OCI-LY7 (cell line): ENCODE data around the gene JPH2.

Experiments
- CTCF ChIP-seq: fragments of 200-600 bp; sonication (generic); conservative IDR thresholded peaks from 2 replicates; pipeline ENCODE4 v1.5.1; 2014; ENCODE audit warnings: mild to moderate bottlenecking, antibody characterized with exemption, low read length, moderate library complexity, mixed read lengths
- EZH2phosphoT487 ChIP-seq: fragments of 200-600 bp; sonication (generic); IDR thresholded peaks from 2 replicates; pipeline ENCODE4 v1.6.1; 2018; ENCODE audit warnings: low read depth, borderline replicate concordance, mild to moderate bottlenecking, mixed run types, antibody characterized with exemption, low read length, moderate library complexity, mixed read lengths

GRCh38 chr20:44171775-44172571 is 15.0 kb downstream of the JPH2 start:
- TF ChIP-seq CTCF, result no peak
- no peak for TF ChIP-seq EZH2phosphoT487
